Sigmoid colon (tissue), 7 donors: ENCODE measurements around the gene GLTP. TPM values are rescaled to one million over a fixed set of nuclear protein-coding genes. Genes with fewer than 3 reads are reported as not detected.

Experiments
- DNase-seq: peaks from one replicate; pipeline ENCODE4 v3.0.0-alpha.2; 2019
- H3K27ac ChIP-seq, 4 donors: fragments of 200-600 bp; sonication (generic); one replicate each; pipeline ENCODE4 v1.5.1; 2016 to 2019; ENCODE audit warnings: mild to moderate bottlenecking in 1 of 4
- H3K27me3 ChIP-seq, 3 donors: fragments of 200-600 bp; sonication (generic); one replicate each; pipeline ENCODE4 v1.5.1; 2019; ENCODE audit warnings: mild to moderate bottlenecking in 1 of 3
- H3K36me3 ChIP-seq, 4 donors: fragments of 200-600 bp; sonication (generic); one replicate each; pipeline ENCODE4 v1.5.1; 2016 to 2019
- H3K4me1 ChIP-seq, 4 donors: fragments of 200-600 bp; sonication (generic); one replicate each; pipeline ENCODE4 v1.5.1; 2017 to 2019
- H3K4me3 ChIP-seq, 4 donors: fragments of 200-600 bp; sonication (generic); one replicate each; pipeline ENCODE4 v1.5.1; 2017 to 2019; ENCODE audit warnings: mild to moderate bottlenecking in 2 of 4, moderate library complexity in 1 of 4
- H3K9me3 ChIP-seq, 4 donors: fragments of 200-600 bp in 3 of 4; sonication (generic) in 3 of 4; one replicate each; pipeline versions ENCODE4 v1.5.1 to v1.6.1; 2013 to 2019
- CTCF ChIP-seq, 4 experiments: fragments of 450-650 bp in 3 of 4; fragments of 200-600 bp in 1 of 4; IDR thresholded peaks; one replicate each; pipeline ENCODE4 v1.5.1; 2016 to 2019; ENCODE audit warnings: antibody characterized with exemption in 4 of 4, mild to moderate bottlenecking in 3 of 4, moderate library complexity in 2 of 4
- EP300 ChIP-seq, 4 donors: sonication (generic); formaldehyde crosslinking; IDR thresholded peaks; one replicate each; pipeline ENCODE4 v1.6.1; 2017; ENCODE audit warnings: antibody characterized with exemption in 4 of 4
- POLR2A ChIP-seq, 2 donors: fragments of 450-650 bp; IDR thresholded peaks; one replicate each; pipeline ENCODE4 v1.6.1; 2016; ENCODE audit warnings: antibody characterized with exemption in 2 of 2, mild to moderate bottlenecking in 2 of 2, moderate library complexity in 2 of 2
- POLR2AphosphoS5 ChIP-seq, 4 donors: sonication (generic); formaldehyde crosslinking; IDR thresholded peaks; one replicate each; pipeline ENCODE4 v1.6.1; 2017; ENCODE audit warnings: antibody characterized with exemption in 4 of 4
- WGBS, 2 donors: extraction: QIAGEN DNeasy Blood & Tissue Kit; methylation state at CpG; one replicate each; pipeline ENCODE4 v1.1.7; 2013; 5-methylcytosine and 5-hydroxymethylcytosine counted together
- intact Hi-C: fragments of 100-400 bp; cut with DNase I; formaldehyde crosslinking; loops from one replicate; pipeline ENCODE4 v1.15.1; 2023
- polyA plus RNA-seq, 3 donors: library from polyadenylated mRNA; stranded (reverse); fragments of 200-250 nt; gene quantifications; one replicate each; pipeline ENCODE4 v1.2.3, GENCODE V29; 2013
- total RNA-seq, 4 donors: library from RNA; depleted of rRNA; stranded (reverse); fragments of >200 nt; gene quantifications; one replicate each; pipeline ENCODE4 v1.1.0, GENCODE V29; 2016
- donor health status: healthy with polysubstance abuse.
- donor health status: Bipolar disorder and iron deficiency.
- donor health status: healthy.

Gene GLTP
- total and polyA plus RNA-seq, 7 donors = 33.5 to 105 (median 45.3) TPM

DNA sequence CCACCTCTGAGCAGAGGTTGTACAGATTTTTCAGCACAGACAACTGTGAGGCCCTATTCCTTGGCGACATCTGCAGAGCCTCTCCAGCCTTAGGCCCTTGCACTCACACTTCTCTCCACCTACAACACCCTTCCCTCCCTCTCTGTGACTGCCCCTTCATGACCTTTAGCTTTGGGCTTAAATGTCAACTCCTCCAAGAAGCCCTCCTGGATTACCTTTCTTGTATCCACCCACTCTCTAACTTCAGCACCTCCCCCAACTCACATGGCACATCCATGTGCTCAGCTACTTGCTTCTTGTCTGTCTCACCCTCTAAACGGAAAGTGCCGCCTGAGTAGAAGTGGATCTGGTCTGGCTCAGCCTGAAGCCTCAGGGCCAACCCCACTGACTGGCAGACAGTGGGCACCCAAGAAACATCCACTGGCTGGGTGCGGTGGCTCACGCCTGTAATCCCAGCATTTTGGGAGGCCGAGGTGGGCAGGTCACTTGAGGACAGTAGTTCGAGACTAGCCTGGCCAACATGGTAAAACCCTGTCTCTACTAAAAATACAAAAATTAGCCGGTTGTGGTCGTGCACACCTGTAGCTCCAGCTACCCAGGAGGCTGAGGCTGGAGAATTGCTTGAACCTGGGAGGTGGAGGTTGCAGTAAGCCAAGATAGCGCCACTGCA is 69.3 kb downstream of the GLTP start:
- 87 to 90% methylated on average over 10 of the region's 10 CpGs for WGBS, 2 donors
- intact Hi-C loops = no loop called here
- DNase-seq = no peak
- H3K36me3 ChIP-seq = no peaks in the 10 kb centered on the region
- H3K4me1 ChIP-seq = no peaks in the 10 kb centered on the region
- H3K27ac ChIP-seq = no peak overlapping the region
- no peak overlapping the region for H3K4me3 ChIP-seq
- H3K27me3 ChIP-seq = no peaks in the 10 kb centered on the region
- H3K9me3 ChIP-seq = no peaks in the 10 kb centered on the region
- TF ChIP-seq EP300 (IDR thresholded peaks at IDR 0.05) (no peak), CTCF (IDR thresholded peaks at IDR 0.05) (no peak), POLR2AphosphoS5 (IDR thresholded peaks at IDR 0.05) (no peak), POLR2A (IDR thresholded peaks at IDR 0.05) (no peak)

DNA sequence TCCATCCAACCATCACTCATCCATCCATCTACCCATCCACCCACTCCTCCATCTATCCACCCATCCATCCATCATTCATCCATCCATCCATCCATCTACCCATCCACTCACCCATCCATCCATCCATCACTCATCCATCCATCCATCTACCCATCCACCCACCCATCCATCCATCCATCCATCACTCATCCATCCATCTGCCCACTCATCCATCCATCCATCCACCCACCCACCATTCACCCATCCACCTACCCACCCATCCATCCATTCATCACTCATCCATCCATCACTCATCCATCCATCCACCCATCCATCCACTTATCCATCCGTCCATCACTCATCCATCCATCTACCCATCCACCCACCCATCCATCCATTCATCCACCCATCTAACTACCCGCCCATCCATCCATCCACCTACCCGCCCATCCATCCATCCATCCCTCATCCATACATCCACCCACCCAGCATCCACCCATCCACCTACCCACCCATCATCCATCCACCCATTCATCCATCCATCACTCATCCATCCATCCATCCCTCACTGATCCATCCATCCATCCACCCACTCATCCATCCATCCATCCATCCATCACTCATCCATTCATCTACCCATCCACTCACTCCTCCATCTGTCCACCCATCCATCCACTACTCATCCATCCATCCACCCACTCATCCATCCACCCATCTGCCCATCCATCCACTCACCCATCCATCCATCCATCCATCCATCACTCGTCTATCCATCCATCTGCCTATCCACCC is 71.3 kb downstream of the GLTP start:
- no peaks in the 10 kb centered on the region for H3K27me3 ChIP-seq
- DNase-seq = no peak
- no peaks in the 10 kb centered on the region for H3K9me3 ChIP-seq
- H3K27ac ChIP-seq = no peak overlapping the region
- intact Hi-C loops = no loop called here
- H3K4me3 ChIP-seq = no peak overlapping the region
- no peaks in the 10 kb centered on the region for H3K4me1 ChIP-seq
- H3K36me3 ChIP-seq = no peaks in the 10 kb centered on the region
- 93 to 95% methylated on average over 4 of the region's 4 CpGs for whole genome bisulfite sequencing, 2 donors
- TF ChIP-seq POLR2A (IDR thresholded peaks at IDR 0.05) = no peak
- no peak for TF ChIP-seq EP300 (IDR thresholded peaks at IDR 0.05)
- no peak for TF ChIP-seq POLR2AphosphoS5 (IDR thresholded peaks at IDR 0.05)
- no peak for TF ChIP-seq CTCF (IDR thresholded peaks at IDR 0.05)

DNA sequence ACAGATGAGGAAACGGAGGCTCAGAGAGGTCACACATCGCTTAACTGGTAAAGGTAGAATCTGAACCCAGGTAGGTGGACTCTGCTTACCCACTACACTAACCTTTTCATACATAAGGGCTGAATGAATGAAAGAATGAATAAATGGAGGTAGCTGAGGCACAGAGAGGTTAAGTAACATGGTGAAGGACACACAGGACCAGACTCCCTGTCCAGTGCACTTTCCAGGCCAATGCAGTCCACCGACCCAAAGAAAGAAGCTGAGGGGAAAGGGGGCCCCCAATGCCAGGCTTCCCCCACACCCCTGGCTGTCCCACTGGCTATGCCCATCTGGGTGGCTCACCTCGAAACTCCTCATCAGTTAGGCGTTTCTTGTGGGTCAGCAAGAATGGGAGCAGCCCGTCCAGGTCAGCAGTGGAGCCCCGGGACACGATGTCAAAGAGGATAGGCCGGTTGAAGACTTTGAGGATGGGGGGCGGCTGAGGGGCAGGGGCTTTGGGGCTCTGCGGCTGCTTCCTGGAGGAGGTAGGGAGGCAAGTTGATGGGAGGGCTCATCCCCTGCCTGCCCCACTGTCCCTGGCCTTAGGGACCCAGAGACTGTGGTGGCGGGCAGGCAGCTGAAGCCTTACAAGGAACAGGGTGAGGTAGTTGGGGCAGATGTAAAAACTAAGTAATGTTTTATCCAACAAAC is 72.2 kb downstream of the GLTP start:
- 93 to 94% methylated on average over 12 of the region's 12 CpGs for WGBS, 2 donors

More for the DNA sequence above, 72.2 kb downstream of the GLTP start:
- Histone ChIP-seq H3K9me3 (no peaks in the 10 kb centered on the region), H3K4me3 (no peak overlapping the region), H3K36me3 (no peaks in the 10 kb centered on the region), H3K27ac (no peak overlapping the region), H3K27me3 (no peaks in the 10 kb centered on the region), H3K4me1 (no peaks in the 10 kb centered on the region)
- TF ChIP-seq POLR2A (IDR thresholded peaks at IDR 0.05) (no peak), EP300 (IDR thresholded peaks at IDR 0.05) (no peak), POLR2AphosphoS5 (IDR thresholded peaks at IDR 0.05) (no peak), CTCF (IDR thresholded peaks at IDR 0.05) (no peak)
- no peak for DNase-seq
- intact Hi-C loops = no loop called here
